Measurements from ENCODE around the gene NMNAT2.

The NMNAT2 gene

DNA sequence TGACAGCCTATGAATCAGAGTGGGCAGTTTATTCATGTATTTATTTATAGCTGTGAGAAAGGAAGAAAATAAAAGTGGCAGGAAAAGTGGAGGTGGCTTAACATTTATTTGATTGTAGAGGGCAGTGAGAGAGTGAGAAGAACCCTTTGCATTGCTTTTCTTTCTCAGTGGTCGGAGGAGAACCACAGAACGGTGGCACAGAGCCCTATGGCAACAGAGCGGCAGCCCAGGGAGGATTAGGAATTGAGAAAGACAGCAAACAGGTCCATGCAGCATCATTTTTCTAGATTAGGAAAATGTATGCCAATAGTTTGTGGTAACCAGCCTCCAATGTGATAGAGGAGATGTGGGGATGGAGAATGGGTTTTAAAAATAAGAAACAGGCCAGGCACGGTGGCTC, 53.1 kb downstream of the NMNAT2 start:
- no peak for DNase-seq (ENCODE audit: low spot score)

DNA sequence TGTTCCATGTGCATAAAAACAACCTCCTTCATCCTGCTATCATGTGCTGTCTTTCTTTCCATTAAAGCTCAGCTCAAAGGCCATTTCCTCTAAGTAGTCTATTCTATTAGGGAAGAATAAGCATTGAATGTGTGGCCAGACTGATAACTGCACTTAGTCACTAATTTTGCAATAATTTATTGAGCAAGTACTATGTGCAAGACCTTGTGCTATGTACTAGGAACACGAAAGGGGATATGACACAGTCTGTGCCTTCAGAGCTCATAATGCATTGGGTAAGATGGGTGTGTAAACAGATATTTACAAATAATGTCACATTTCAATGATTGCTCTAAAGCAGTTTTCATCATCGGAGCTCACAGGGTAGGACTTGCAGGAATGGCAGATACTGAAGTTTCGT, 54.2 kb downstream of the NMNAT2 start:
- DNase-seq (ENCODE audit: low spot score): no peak

DNA sequence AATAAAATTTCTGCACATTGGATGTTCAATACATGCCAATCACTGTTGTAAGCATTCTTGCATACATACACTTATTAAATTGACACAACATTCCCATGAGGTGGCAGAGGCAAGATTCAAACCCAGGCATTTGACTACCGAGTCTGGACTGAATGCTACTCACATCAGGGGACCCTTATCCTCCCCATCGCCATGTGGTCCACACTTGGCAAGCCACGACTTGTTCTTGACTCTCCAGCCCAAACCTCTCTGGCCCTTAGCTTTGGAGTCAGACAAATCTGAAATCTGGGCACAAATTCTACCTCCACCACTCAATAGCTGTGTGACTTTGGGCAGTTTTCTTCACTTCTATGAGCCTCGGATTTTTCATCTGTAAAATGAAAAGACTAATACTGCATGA, 57.1 kb downstream of the NMNAT2 start:
- no peak for DNase-seq (ENCODE audit: low spot score)

DNA sequence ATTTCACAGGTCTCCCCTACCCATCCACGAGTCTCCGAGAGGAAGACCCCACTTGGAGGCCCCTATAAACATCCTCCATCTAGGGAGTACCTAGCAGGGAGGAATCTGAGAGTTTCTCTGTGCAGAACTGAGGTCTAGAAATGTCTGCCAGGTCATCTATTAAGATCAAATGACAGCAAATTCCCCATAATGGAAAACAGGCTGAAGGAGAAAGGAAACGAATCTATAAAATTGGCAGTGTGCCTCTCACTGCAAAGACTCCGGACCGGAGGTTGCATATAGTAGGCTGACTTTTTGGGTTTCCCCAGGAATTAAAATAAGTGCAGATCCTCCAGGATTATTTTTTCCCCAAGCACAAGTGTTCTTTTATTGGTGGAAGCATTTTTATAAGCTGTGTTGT, 57.7 kb downstream of the NMNAT2 start:
- DNase-seq (ENCODE audit: low spot score): no peak

DNA sequence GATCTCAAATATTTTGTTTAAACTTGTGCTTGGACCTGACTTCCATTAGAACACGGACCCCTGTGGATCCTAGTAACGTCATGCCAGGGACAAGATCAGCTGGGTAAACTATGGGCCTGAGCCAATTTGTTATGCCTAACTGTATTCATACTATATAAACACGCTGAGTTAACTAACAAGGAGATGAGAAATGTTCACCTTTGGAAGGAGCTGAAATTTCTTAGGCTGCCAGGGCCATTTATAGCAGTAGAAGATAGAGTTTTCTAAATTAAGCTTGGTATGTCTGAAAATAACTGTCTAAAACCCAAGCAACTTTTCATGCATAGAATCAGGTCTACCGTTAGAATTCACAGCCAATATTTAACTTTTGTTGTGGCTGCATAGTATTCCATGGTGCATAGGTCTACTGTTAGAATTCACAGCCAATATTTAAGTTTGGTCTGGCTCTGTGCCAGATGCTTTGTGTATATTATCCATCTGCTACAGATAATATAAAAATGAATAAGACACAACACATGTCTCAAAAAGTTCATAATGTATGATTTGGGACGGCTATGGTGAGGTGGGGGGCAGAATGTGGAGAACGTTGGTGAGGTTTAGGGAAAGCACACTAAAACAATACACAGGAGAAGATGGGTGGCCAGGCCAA, 61.5 kb downstream of the NMNAT2 start:
- no peak for DNase-seq (ENCODE audit: low spot score)

DNA sequence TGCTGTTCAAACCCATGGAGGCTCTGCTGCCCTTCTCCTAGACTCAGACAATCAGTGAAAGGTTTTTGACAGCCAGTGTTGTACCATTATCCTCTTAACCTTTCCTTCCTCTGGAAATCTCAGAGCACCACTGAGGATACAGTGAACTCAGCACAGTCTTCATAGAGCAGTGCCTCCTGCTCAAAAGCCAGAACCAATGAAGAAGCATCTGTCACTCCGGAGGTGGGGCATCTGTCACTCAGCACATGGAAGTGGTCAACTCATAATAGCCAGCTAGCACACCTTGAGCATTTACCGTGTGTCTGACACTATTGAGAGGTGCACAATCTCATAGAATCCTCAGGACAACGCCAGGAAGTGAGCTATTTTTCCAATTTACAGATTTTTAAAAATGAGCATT, 62.4 kb downstream of the NMNAT2 start:
- no peak for DNase-seq (ENCODE audit: low spot score)

DNA sequence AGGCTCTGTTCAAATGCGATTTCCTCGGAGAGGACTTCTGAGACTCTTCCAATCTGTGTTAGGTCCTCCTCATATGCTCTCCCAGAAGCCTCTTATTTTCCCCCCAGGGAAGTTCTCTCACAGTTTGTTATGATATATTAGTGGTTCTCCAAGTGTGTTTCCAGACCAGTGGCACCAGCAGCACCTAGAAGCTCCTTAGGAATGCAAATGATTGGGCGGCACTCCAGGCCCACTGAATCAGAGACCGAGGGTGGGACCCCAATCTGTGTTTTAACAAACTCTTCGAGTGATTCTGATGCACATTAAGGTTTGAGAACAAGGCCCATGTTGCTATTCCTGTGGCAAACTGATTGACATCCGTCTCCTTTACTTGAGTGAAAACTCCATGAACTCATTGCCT, 63.0 kb downstream of the NMNAT2 start:
- no peak for DNase-seq (ENCODE audit: low spot score)

DNA sequence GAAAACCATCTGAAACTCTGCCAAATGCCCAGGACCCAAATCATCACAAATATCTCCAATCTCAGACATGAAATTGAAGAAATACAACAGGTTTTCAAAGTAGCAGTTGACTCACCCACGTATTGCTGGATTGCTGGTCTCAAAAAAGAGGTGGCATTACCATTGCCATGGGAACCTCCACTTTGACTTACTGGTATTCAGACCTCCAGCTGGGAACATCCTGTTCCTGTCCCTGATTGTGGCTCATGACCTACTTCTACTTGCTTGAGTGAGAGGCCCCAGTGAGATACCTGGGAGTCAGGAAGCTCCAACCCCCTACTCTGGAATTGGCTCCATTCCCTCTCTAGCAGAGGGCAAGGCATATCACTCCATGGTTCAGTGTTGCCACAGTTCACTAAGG, 64.6 kb downstream of the NMNAT2 start:
- no peak for DNase-seq (ENCODE audit: low spot score)

DNA sequence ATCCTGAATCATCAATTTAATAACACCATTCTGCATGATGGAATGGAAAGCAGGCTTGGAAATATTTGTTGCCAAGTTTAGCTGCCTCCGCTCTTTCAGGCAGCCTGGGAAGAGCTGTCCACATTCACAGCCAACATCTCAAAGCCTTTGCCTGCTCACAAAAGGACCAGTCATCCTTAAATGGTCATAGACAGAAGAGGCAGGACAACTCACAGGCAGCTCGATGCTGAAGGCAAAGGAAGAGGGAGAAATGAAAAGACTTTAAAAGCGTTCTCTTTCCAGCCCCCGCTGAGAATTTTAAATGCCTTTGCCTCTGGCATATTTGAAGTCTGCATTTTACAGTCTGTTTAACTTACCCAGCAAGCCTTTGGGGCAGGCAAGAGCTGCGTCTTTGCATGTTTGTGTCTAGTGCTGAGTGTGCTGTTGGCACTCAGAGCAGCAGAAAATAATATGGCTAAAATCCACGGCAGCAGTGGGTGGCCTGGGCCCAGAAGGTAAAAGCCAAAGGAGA, 68.9 kb downstream of the NMNAT2 start:
- DNase-seq (ENCODE audit: low spot score): peak; percentile 59

DNA sequence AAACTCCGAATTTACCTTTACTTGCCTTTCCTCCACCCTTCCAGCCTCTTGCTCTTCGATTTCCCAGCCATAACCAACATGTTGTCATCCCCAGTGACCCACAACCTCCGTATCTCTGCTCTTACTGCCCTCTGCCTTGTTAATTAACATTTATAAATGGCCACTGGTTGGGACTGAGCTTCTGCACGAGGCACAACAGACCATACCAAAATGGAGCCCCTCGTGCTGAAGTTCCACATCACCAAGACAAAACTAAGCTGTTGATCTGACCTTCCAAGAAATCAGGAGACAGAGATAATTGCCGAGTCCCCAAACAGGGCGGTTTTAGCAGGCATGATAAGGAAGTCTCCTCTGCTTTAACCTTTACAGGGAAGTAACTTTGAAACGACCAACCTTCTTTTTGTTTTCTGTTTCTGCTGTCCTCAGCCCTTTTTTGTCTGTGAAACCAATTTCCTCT, 71.9 kb downstream of the NMNAT2 start:
- DNase-seq (ENCODE audit: low spot score): no peak

DNA sequence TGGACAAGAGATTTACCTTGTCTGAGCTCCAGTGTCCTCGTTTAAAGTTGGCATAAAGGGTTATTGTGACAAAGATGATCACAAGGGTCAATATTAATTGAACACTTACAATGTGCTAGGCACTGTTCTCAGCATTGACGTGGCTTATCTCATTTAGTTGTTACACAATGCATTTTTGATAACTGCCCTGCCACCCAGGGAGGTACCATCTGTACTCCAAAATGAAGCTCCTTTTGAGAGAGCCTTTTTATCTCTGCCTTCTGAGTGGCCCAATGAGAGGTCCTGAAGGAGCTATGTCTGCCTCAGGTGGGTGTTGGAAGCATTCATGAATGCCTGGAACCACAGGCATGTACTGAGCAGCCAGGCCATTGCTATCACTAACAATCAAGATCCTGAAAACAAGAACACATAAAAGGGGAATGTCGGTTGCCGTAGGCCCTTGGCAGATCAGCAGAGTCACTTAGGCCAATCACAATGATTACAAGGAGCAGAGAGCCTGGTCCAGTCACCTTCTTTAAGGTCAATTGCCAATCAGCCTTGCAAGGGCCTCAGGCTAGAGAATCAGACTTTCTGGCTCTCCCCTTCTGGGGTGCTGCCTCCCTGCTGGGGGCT, 78.5 kb downstream of the NMNAT2 start:
- DNase-seq (ENCODE audit: low spot score): no peak

DNA sequence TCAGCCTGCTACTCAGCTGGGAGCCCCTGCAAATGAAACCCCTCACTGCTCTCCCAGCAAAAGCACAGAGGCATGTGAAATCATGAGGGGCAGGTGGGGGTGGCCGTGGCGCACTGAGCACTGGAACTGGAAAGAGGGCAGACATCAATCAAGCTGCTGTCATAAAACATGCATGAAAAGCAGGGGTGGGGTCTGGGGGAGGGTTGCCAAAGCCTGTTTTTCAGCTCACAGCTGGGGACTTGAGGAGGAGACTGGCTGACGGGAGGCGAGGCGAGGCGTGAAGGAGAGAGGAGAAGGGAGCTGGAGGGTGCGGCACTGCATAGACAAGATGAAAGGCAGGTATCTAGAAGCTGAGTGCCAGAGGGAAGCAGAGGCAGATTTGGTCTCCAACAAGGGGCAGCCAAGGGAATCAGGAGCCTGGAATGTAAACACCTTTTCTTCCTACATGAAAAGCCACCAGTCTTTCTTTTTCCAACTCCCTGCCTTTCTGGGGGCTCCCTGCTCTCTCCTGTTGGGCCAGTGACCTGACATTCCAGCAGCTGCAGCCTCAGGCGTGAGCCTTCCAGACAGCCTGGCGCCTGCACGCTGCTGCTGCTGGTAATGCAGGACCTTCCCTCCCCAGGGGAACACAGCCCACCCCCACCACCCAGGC, 87.0 kb downstream of the NMNAT2 start:
- DNase-seq (ENCODE audit: low spot score): no peak

DNA sequence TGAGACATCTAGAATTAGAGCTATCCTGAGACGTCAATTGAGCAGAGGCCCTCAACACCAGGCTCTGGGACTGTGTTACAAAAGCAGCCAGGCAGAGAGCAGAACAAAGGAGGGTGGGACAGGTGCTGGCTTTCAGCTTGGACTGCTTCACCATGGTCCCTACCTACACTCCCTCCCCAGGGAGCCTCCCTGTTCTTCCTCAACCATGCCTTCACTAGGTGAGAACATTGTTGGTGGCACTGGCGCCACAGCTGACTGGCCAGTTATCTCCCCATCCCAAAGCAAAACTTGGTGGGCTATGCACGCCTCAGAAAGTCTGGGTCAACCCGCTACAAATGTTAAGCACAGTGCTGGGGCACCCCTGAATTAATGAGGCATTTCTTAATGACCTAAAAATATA, 87.8 kb downstream of the NMNAT2 start:
- no peak for DNase-seq (ENCODE audit: low spot score)

DNA sequence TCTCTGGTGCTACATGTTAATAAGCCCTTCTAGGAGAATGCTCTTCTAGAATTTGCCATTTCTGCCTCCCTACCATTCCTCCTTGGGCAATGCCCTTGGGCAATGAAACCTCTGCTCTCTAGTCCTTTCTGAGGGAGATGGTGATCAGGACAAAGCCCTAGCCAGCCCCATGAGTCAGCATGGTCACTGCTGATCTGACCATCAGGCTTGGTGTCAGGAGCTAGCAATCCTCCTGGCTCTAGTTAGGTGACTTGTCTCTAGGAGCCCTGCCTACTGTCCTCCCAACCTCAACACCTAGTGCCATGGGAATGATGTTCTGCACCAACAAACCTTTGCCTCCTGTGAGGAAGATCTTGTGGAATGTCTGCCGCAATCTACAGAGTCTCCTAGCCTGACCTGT, 89.8 kb downstream of the NMNAT2 start:
- DNase-seq (ENCODE audit: low spot score): no peak

DNA sequence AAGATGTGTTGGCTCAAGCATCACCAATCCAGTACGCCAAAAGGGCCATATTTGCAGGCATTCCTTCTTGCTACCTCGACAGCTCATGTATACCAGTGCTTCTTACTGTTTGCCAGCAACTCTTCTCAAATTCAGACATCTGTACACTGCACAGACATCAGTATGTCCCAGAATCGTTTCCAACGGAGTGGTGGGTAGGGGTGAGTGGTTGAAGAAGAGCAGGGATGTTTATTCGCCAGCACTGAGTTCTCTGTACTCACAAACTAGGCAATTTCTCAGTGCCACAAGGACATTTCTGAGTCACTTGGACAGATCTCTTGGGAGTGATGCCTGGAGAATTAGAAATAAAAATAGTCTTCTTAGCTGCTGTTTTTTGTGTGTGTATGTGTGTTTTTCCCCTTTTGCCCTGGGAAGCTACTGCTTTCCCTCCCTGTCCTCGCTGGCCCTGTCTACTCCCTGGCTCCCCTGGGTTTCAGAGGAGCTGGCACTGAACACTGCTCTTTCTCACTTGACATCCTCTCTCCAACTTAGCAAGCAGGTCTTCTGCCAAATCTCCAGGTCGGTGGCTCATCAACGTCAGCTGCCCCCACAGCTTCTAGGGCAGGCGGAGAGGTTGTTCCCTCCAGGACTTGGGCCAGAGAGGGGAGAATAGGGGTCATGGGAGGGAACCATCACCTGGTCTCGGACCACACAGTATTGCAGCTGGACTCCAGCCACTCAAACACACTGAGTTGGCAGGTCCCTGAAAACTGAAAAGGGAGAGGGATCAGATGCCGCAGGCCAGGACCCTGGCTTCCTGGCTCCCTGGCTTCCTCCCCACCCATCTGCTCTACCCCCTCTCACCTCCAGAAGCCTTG, 90.5 kb downstream of the NMNAT2 start:
- DNase-seq (ENCODE audit: low spot score): no peak

DNA sequence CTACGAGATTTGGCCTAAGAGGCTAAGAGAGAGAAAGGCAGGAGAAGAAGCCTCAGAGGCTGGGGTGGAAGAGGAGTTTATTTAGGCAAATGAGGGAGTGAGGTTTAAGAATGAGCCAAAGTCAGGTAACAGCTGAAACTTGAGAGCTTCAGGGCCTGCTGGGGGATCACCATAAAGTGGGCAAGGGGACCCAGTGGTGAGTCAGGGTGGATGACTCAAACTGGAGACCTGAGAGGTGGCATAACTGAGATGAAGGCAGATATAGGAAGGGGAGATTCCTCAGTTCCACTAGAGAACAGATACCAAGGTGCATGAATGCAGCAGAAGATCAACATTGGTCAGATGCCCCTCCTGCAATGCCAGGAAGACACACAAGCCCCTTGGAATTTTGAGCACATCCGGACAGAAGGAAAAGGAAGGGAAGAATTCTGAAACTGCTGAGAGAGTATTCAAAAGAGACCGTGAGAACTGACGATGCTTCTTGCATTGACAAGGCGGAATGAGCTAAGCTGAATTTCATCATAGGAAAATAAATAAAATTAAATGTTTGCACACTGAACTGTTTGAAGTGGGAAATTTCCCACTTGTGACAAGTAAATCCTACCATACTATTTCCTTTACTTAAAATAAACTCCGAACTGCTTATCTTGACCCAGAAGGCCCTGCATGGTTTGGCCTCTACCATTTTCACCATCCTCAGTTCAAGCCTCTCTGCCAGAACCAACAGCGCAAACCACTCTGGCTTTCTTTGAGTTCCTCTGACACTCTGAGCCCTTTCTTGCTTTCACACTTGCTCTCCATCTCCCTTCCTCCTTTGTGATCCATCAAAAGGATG, 94.1 kb downstream of the NMNAT2 start:
- no peak for DNase-seq (ENCODE audit: low spot score)

DNA sequence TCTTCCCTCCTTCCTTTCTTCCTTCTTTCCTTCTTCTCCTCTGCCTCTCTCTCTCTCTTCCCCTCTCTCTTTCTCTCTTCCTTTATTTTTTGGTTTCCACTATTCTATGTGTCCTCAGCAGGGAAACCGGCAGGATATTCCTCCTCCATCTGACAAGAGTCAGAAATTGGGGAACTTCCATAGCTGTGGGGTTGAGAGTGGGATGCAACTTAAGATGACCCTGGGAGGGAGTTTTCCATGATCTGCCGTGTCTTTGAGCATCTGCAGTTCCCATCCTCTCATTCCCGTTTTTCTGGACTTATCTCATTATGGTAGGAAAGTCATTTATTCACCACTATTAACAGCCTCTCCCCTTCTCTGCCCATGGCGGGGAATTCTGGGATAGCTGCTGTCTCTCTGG, 98.6 kb downstream of the NMNAT2 start:
- no peak for DNase-seq (ENCODE audit: low spot score)

DNA sequence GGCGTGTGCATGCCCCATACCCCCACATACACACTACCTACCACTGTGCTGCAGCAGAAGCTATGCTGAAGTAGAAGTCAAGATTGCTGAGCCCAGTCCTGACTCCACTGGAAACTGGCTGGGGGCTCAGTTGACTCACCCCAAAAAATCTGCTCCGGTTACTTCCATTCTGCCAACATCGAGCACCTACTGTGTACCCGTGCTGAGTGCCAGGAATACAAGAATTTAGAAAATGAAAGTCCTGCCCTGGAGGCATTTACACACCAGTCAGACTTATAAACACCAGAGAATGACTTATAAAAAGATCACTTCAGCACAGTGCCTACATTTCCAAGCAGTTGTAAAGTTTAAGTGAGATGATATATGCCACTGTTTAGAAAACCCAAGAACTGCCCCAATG, 99.1 kb downstream of the NMNAT2 start:
- DNase-seq (ENCODE audit: low spot score): no peak

DNA sequence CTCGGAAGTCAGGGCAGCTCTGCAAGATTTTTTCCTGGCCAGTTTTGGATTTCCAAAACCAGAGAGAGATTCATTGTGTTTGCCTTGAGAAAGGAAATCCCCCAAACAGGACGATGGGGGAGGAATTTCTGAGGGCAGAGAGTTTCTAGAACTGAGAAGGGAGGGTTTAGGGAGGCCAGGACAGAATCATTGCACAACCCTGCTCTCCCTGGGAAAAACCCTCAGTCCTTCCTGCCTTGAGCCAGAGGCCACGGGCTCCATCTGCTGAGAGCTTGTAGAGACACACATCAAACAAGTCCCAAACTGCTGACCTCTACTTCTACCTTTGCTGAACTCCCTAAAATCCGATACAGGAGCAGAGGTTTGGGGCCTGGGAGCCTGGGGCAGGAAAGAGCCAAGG, 99.7 kb downstream of the NMNAT2 start:
- DNase-seq (ENCODE audit: low spot score): peak; percentile 90

DNA sequence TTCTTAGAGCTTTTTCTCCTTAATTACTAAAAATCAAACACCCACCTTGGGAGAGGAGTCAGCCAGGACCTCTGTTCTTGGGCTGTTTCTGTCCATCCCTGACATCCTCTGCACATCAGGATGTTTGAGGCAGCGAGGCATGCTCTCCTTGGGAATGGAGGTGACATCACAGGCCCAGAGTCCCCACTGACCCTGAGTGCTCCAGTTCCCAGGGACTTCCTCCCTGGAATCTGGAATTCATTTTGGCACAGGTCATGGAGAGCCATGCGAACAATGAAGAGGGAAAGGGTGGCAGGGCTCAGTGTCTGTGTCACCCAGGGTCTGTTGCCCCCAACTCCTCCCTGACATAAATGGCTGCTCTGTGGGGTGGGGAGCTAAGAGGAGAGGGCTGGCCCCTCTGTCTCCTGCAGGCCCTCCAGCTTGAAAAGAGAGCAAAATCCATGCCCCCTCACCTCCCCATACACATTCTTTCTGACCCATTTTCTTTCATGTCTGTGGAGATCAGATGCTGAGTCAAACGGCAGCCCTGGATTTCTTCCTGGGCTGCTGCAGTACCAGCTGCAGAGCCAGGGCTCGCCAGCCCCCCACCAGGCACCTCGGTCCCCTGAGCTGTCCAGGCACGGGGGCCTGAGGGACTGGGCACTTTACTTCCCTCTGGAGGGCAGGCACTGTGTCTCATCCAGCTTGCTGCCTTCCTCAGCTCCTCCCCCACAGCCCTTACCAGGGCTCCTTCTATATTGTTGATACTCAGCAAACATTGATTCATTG, 102.0 kb downstream of the NMNAT2 start:
- no peak for DNase-seq (ENCODE audit: low spot score)

DNA sequence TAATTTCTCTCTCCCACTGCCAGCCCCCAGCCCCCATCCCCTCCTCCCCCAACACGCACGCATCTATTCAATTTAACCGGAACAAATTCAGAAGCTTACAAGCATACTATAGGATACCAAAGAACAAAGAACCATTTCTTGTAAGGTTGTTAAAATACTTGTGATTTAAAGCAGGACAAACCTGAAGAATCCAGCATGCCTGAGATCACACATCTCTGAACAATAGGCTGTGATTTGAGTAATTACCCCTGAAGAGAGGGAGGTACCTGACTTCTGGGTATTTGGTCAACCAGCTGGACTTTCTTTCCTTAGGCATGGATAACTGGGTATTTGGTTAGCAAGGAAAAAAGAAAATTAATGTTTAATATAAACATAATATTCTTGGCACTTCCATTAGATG, 105.1 kb downstream of the NMNAT2 start:
- no peak for DNase-seq (ENCODE audit: low spot score)

Data from AG08395 (cell line).